HepG2 (cell line): ENCODE results near the gene TXNRD3. TPM values are rescaled to one million over a fixed set of nuclear protein-coding genes. Genes with fewer than 3 reads are reported as not detected.

Experiments
- BATF2 ChIP-seq: sonication (generic); formaldehyde crosslinking; IDR thresholded peaks from 2 replicates; pipeline ENCODE4 v1.8.0; 2022; ENCODE audit warnings: mild to moderate bottlenecking, missing genetic modification reagents, moderate library complexity
- DDIT3 ChIP-seq: sonication (generic); formaldehyde crosslinking; IDR thresholded peaks from 2 replicates; pipeline ENCODE4 v1.4.0; 2020; ENCODE audit warnings: mild to moderate bottlenecking, missing genetic modification reagents
- ETV6 ChIP-seq: sonication (generic); formaldehyde crosslinking; conservative IDR thresholded peaks from 2 replicates; pipeline ENCODE4 v1.4.0; 2020; ENCODE audit warnings: missing genetic modification reagents
- GABPA ChIP-seq, 2 experiments: IDR thresholded peaks; 2 replicates each; pipeline ENCODE4 v1.6.1; 2011 to 2016; ENCODE audit warnings: low read depth in 2 of 2, low read length in 1 of 2, missing biosample characterization in 1 of 2, missing genetic modification characterization in 1 of 2
- HDAC1 ChIP-seq: sonication (generic); formaldehyde crosslinking; IDR thresholded peaks from 2 replicates; pipeline ENCODE4 v1.5.1; 2020; ENCODE audit warnings: mild to moderate bottlenecking, missing genetic modification reagents
- NR2F2 ChIP-seq: IDR thresholded peaks from 2 replicates; pipeline ENCODE4 v1.6.1; 2012; ENCODE audit warnings: low read depth, inconsistent platforms, borderline replicate concordance
- NR2F6 ChIP-seq, 2 experiments: IDR thresholded peaks; 2 replicates each; pipeline ENCODE4 v1.6.1; 2016; ENCODE audit warnings: antibody characterized with exemption in 1 of 2, mild to moderate bottlenecking in 1 of 2
- PTBP1 ChIP-seq: fragments of 200-400 bp; formaldehyde crosslinking; IDR thresholded peaks from 2 replicates; pipeline ENCODE4 v1.6.1; 2018; ENCODE audit warnings: low read length, low read depth; ENCODE audit not compliant: poor library complexity, severe bottlenecking
- SMAD1 ChIP-seq: sonication (generic); formaldehyde crosslinking; IDR thresholded peaks from 2 replicates; pipeline ENCODE4 v1.4.0; 2020; ENCODE audit warnings: missing genetic modification reagents, low read depth, mild to moderate bottlenecking, borderline replicate concordance
- SRSF4 ChIP-seq: fragments of 200-400 bp; formaldehyde crosslinking; IDR thresholded peaks from one replicate; pipeline ENCODE4 v1.6.1; 2018; ENCODE audit warnings: mild to moderate bottlenecking, low read depth, low read length, moderate library complexity; ENCODE audit not compliant: poor library complexity, severe bottlenecking
- U2AF2 ChIP-seq: fragments of 200-400 bp; formaldehyde crosslinking; IDR thresholded peaks from 2 replicates; pipeline ENCODE4 v1.6.1; 2017; ENCODE audit warnings: low read depth, mild to moderate bottlenecking, low read length
- USF2 ChIP-seq, 2 experiments: sonication (generic) in 1 of 2; formaldehyde crosslinking in 1 of 2; IDR thresholded peaks; 2 replicates each; pipeline versions ENCODE4 v1.5.1 to v1.6.1; 2011 to 2020; ENCODE audit warnings: borderline replicate concordance in 1 of 2, low read depth in 1 of 2, low read length in 1 of 2, mild to moderate bottlenecking in 1 of 2, missing genetic modification reagents in 1 of 2, moderate library complexity in 1 of 2
- ZFP36L1 ChIP-seq: sonication (generic); formaldehyde crosslinking; IDR thresholded peaks from 2 replicates; pipeline ENCODE4 v1.8.0; 2022; ENCODE audit warnings: mild to moderate bottlenecking, missing genetic modification reagents, moderate library complexity
- ZFP62 ChIP-seq: sonication (generic); formaldehyde crosslinking; IDR thresholded peaks from 2 replicates; pipeline ENCODE4 v1.4.0; 2020; ENCODE audit warnings: missing genetic modification reagents
- ZFY ChIP-seq: sonication (generic); formaldehyde crosslinking; IDR thresholded peaks from 2 replicates; pipeline ENCODE4 v1.4.0; 2020; ENCODE audit warnings: missing genetic modification reagents
- ZNF160 ChIP-seq: sonication (generic); formaldehyde crosslinking; IDR thresholded peaks from 2 replicates; pipeline ENCODE4 v1.8.0; 2022; ENCODE audit warnings: mild to moderate bottlenecking, inconsistent platforms, missing genetic modification reagents
- ZNF230 ChIP-seq: sonication (generic); formaldehyde crosslinking; IDR thresholded peaks from 2 replicates; pipeline ENCODE4 v1.4.0; 2020; ENCODE audit warnings: mild to moderate bottlenecking, missing genetic modification reagents
- ZNF326 ChIP-seq: sonication (generic); formaldehyde crosslinking; IDR thresholded peaks from 2 replicates; pipeline ENCODE4 v1.4.0; 2020; ENCODE audit warnings: missing genetic modification reagents, borderline replicate concordance
- ZNF329 ChIP-seq: sonication (generic); formaldehyde crosslinking; IDR thresholded peaks from 2 replicates; pipeline ENCODE4 v1.9.0; 2021; ENCODE audit warnings: low read depth, mild to moderate bottlenecking, missing genetic modification reagents
- ZNF382 ChIP-seq: sonication (generic); formaldehyde crosslinking; IDR thresholded peaks from 2 replicates; pipeline ENCODE4 v1.5.0; 2020; ENCODE audit warnings: missing genetic modification reagents, mild to moderate bottlenecking, borderline replicate concordance
- ZNF430 ChIP-seq: sonication (generic); formaldehyde crosslinking; IDR thresholded peaks from 2 replicates; pipeline ENCODE4 v1.9.0; 2021; ENCODE audit warnings: mild to moderate bottlenecking, missing genetic modification reagents
- ZNF432 ChIP-seq: sonication (generic); formaldehyde crosslinking; IDR thresholded peaks from 2 replicates; pipeline ENCODE4 v1.5.0; 2020; ENCODE audit warnings: missing genetic modification reagents, mild to moderate bottlenecking, borderline replicate concordance
- ZNF484 ChIP-seq: sonication (generic); formaldehyde crosslinking; IDR thresholded peaks from 2 replicates; pipeline ENCODE4 v1.5.1; 2020; ENCODE audit warnings: mild to moderate bottlenecking, low read depth, missing genetic modification reagents, borderline replicate concordance
- ZNF496 ChIP-seq: sonication (generic); formaldehyde crosslinking; IDR thresholded peaks from 2 replicates; pipeline ENCODE4 v1.8.1; 2023; ENCODE audit warnings: mild to moderate bottlenecking, moderate library complexity, missing genetic modification reagents; ENCODE audit not compliant: insufficient replicate concordance
- ZNF772 ChIP-seq: sonication (generic); formaldehyde crosslinking; IDR thresholded peaks from 2 replicates; pipeline ENCODE4 v1.5.0; 2020; ENCODE audit warnings: mild to moderate bottlenecking, missing genetic modification reagents
- ZSCAN22 ChIP-seq: sonication (generic); formaldehyde crosslinking; IDR thresholded peaks from 2 replicates; pipeline ENCODE4 v1.4.0; 2020; ENCODE audit warnings: mild to moderate bottlenecking, missing genetic modification reagents
- polyA plus RNA-seq, 8 experiments: library from polyadenylated mRNA; depleted of rRNA in 3 of 8; stranded (reverse) in 7 of 8; unstranded in 1 of 8; fragments of >200 nt; fragmentation: Illumina TruSeq in 4 of 8; extraction: Trizol in 4 of 8; gene quantifications; 2 replicates each; pipeline versions ENCODE4 v1.2.1 to v1.2.3, GENCODE V29; 2011 to 2016; ENCODE audit warnings: low read depth in 4 of 8, missing spikeins in 1 of 8, mixed read lengths in 1 of 8; ENCODE audit not compliant: insufficient read depth in 1 of 8
- total RNA-seq, 5 experiments: library from RNA; depleted of rRNA; stranded (reverse); fragments of >200 nt; fragmentation: Illumina TruSeq; extraction: Trizol; gene quantifications; 2 replicates each; pipeline ENCODE4 v1.2.3, GENCODE V29; 2016; ENCODE audit warnings: low read depth in 1 of 5

The TXNRD3 gene
- total and polyA plus RNA-seq, 2 of the 13 experiments (the other 11 are each of a cell fraction or from before 2014, with no cell fraction given) = 4.8 to 20.7 TPM

GRCh38 chr3:126703512-126704493 lies 48.9 kb upstream of the TXNRD3 start, which contains the start of gene CHCHD6 (continued):
- no peak for TF ChIP-seq ZNF329 (CRISPR knock-in tag)
- no peak for TF ChIP-seq NR2F2
- 0 out of 2 replicates have a peak, but pooled peaks have one; percentile 48 for TF ChIP-seq ZNF430 (CRISPR knock-in tag)
- TF ChIP-seq USF2 (IDR thresholded peaks at IDR 0.05; ENCODE audit: low read depth, low read length) = no peak
- TF ChIP-seq USF2 (CRISPR knock-in tag; IDR thresholded peaks at IDR 0.05; ENCODE audit: borderline replicate concordance) = no peak
- no peak; the same call in 1 of the 2 replicates for TF ChIP-seq ZNF160 (CRISPR knock-in tag)
- TF ChIP-seq ZNF382 (CRISPR knock-in tag) = no peak
- no peak for TF ChIP-seq ZFP62
- peak; percentile 94 for TF ChIP-seq ZFY (CRISPR knock-in tag)
- TF ChIP-seq ZNF432 (CRISPR knock-in tag) = no peak
- TF ChIP-seq NR2F6 (IDR thresholded peaks at IDR 0.05) = no peak
- no peak for TF ChIP-seq NR2F6 (CRISPR knock-in tag; IDR thresholded peaks at IDR 0.05)
- no peak for TF ChIP-seq PTBP1
- TF ChIP-seq DDIT3 (CRISPR knock-in tag) = no peak
- peak; percentile 60; the same call in 1 of the 2 replicates for TF ChIP-seq ZNF230 (CRISPR knock-in tag)
- peak; percentile 97 for TF ChIP-seq HDAC1 (CRISPR knock-in tag)
- TF ChIP-seq ZNF484 = no peak
- TF ChIP-seq SRSF4 = no peak
- TF ChIP-seq ZNF772 (CRISPR knock-in tag) = peak; percentile 74
- no peak for TF ChIP-seq ZNF326 (CRISPR knock-in tag)
- TF ChIP-seq SMAD1 = peak; percentile 91
- TF ChIP-seq U2AF2 = no peak
- TF ChIP-seq ETV6 (CRISPR knock-in tag) = 0 out of 2 replicates have a peak, but pooled peaks have one; percentile 12
- TF ChIP-seq BATF2 (CRISPR knock-in tag) = no peak
- no peak for TF ChIP-seq GABPA (IDR thresholded peaks at IDR 0.05; ENCODE audit: low read depth, low read length)
- peak; percentile 67 for TF ChIP-seq GABPA (CRISPR knock-in tag; IDR thresholded peaks at IDR 0.05; ENCODE audit: low read depth)
- TF ChIP-seq ZNF496 (CRISPR knock-in tag) = no peak
- no peak for TF ChIP-seq ZSCAN22 (CRISPR knock-in tag)
- no peak for TF ChIP-seq ZFP36L1
